Activated CD4-positive, alpha-beta T cell treated with anti-CD3 and anti-CD28 coated beads, Interleukin-2, amount 50 U/mL, for 48 hours (primary cell): ENCODE results near the gene KCNK15.
A peak's percentile ranks its signal among the peaks of the same experiment; 100 is the strongest.
"Not testable (repeated sequence)": the region's sequence is repeated elsewhere in the genome, so short reads cannot be mapped to it uniquely, and the experiment has no call there.

Experiments used
- DNase-seq, 2 experiments: peaks; one replicate each; pipeline ENCODE4 v3.0.0-alpha.2; 2020

KCNK15 gene

GRCh38 chr20:44745598-44746366 is at the start of gene KCNK15:
Gene KCNK15, plus strand, starts transcription at chr20:44745865. Its CDS starts 46 bp downstream, at chr20:44745911.
- DNase-seq: peak; percentile 57 to 58

DNA sequence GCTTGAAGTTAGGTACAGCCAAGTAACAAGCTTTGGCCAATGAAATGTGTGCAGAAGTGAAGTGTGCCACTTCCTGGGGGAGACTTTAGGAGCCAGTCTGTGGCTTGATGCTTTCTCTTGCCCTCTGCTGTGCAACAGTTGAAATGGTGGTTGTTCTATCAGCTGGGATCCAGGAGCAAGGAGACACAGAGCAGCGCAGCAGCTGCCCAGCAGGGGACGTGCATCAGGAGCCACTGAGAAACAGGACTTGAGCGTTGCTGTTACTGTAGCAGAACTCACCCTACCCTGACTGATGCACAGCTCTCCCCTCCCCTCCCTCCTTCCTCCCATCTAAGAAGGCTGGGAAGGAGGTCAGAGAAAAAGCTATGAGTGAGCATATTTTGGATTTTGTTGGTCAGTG is 49.4 kb upstream of the KCNK15 start:
- DNase-seq: no peak

GRCh38 chr20:44697041-44697440 is 48.6 kb upstream of the KCNK15 start:
- DNase-seq: not testable (repeated sequence)

- no peak for DNase-seq
Measured at GRCh38 chr20:44698351-44698750, 47.3 kb upstream of the KCNK15 start.

DNA sequence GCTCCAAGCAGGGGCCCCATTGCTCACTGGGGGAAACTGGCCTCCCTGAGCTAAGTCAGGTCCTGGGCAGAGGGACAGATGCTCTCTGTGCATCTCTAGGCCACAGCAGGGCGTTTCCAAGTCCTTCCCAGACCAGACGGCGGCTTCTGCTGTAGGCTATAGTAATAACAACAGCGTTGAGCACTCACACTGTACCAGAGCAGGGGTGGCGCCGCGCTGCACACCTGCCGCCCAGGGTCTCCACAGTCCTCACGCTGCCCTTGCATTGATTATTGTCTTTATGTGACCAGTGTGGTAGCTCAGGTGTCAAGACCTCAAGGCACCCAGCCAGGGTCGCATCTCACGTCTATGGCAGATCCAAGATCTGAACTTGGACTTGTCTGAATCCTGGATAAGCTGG is 45.4 kb upstream of the KCNK15 start:
- no peak for DNase-seq

- DNase-seq: no peak
Measured at GRCh38 chr20:44701118-44701857, 44.4 kb upstream of the KCNK15 start.

- DNase-seq: no peak
Measured at GRCh38 chr20:44701858-44702256, 43.8 kb upstream of the KCNK15 start.

GRCh38 chr20:44702776-44703175 is 42.9 kb upstream of the KCNK15 start:
- no peak for DNase-seq

GRCh38 chr20:44703183-44703925 is 42.3 kb upstream of the KCNK15 start:
- DNase-seq: no peak

- DNase-seq: no peak
Measured at GRCh38 chr20:44703956-44704488, 41.6 kb upstream of the KCNK15 start.

DNA sequence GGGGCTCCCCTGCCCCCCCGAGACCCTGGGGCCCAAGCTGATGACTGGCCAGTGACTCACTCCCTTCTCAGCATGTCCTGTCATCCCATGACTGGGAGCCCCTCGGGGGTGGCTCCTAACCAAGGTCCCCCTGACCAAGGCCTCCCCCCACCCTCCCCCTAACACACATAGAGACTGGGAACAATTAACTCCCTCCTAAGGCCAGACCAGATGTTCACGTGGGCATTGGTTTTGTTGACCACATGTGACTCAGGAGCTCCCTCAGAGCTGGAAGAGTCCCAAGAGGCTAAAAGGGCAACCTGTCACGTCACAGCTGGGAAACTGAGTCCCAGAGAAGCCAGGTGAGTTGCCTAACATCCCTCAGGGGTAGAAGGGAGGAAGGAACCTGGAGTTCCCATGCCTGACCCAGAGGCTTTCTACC is 41.1 kb upstream of the KCNK15 start:
- DNase-seq: no peak

GRCh38 chr20:44705364-44706094 is 40.1 kb upstream of the KCNK15 start:
- DNase-seq: no peak

- no peak for DNase-seq
Measured at GRCh38 chr20:44706301-44707017, 39.2 kb upstream of the KCNK15 start.

DNA sequence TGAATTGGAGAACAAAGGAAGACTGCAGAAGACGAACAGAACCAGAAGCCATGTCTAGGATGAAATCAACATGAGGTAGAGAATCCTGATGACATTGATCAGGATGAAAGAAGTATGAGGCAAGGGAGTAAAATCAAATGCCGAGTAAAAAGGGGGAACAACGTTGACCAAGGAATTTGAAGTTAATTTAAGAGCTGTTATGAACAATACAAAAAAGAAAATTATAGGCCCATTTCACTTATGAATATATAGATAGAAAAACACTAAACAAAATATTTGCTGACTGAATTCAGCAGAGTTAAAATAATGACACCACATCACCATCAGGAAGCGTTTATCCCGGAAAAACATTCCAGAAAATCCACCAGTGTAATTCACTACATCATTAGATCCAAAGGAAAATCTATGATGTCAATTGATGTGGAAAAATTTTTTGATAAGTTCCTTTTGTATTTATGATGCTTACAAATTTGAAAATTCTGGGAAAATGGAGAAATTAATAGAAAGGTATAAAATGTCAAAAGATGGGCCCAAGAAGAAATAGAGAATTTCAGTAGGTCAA is 38.6 kb upstream of the KCNK15 start:
- no peak for DNase-seq

GRCh38 chr20:44709380-44709779 is 36.3 kb upstream of the KCNK15 start:
- no peak for DNase-seq

GRCh38 chr20:44709797-44710196 is 35.9 kb upstream of the KCNK15 start:
- DNase-seq: no peak

DNA sequence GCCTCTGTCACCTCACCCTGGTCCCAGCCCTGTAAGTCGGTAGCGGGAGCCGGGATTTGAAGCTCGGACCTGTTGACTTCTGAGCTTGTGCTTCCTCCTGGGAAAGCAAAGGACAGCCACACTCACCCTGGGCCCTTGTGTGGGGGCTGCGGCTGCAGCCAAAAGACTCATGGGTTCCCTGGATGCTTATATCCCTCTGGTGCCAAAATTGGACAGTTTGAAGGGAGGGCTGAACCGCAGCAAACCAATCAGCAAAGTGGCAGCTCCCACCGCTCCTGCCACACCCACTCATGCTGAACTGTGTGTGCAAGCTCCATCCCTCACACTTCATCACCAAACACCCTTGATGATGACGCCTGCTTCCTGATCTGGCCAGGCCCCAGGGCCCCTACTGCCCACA is 34.4 kb upstream of the KCNK15 start:
- DNase-seq: no peak

DNA sequence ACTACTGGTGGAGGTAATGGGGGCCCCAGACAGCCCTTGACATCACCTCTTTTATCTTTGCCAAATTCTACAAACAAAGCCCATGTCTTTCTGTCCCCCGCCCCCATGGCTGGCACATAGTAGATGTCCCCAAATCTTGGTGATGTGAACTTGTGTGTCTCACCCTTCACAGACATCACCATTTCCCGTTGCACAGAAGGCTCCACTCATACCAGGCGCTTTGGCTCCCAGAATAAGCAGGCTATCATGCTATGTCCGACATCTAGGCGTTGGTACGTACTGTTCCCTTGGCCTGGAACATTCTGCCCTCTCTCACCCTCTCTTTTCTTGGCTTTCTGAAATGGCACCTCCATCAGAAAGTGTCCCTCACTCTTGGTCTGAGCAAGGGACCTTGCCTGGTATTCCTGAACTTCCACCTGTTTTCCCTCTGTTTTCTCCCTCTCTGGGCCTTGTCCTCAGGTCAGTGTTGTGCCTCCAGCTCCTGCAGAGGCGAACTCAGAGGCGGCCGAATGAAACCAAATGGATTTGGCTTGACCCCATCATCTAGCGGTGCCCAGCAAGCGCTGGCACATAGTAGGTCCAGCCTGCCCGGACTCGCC is 31.5 kb upstream of the KCNK15 start:
- no peak for DNase-seq

DNA sequence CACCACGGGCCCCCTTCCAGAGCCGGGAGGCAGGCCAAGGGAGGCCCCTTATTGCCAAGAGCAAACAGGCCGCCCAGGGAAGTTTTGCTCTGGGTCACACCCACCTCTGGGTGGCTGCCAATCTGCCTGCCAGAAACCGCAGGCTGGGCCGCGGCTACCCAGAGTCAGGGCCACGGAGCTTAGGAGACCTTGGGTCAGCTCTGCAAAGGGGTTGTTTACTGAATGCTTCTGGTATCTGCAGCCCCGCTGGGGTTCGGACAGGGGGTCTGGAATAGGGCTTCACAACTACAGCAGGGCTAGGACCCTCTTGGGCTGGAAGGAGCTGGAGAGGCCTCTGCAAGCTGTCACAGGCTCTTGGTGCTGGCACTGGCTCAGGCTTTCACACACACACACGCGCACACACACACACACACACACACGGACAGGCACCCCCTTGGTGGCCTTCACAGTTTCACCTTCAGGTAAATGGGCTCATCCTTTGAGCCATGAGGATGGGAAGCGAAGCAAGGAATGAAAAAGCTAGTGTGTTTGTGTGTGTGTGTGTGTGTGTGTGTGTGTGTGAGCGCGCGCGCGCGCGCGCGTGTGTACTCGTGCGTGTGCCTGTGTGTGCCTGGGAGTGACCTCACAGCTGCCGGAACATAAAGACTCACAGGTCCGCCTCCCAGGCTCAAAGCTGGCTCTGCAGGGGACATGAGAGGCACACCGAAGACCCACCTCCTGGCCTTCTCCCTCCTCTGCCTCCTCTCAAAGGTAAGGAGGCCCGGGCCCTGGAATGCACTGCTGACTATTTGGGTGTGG is 30.8 kb upstream of the KCNK15 start, which contains the start of gene CCN5:
TSS of gene CCN5 (plus strand) at position 669 of the 798 bp plus-strand sequence. CDS start at position 691, 22 bp downstream.
- no peak for DNase-seq
